Loucy (cell line): ENCODE measurements around the gene GFY.

Experiments used
- H2AFZ ChIP-seq: fragments of 200-600 bp; sonication (generic); 2 replicates; pipeline ENCODE4 v1.6.0; 2016; ENCODE audit warnings: antibody characterized with exemption, mild to moderate bottlenecking, low read length, moderate library complexity
- H3F3A ChIP-seq: fragments of 200-600 bp; 2 replicates; pipeline ENCODE4 v1.6.0; 2016; ENCODE audit warnings: antibody characterized with exemption, low read depth, mild to moderate bottlenecking
- H3K27me3 ChIP-seq: fragments of 200-600 bp; sonication (generic); 2 replicates; pipeline ENCODE4 v1.6.1; 2014; ENCODE audit warnings: low read length, mild to moderate bottlenecking; ENCODE audit not compliant: insufficient read depth, poor library complexity, severe bottlenecking
- H3K36me3 ChIP-seq: fragments of 200-600 bp; sonication (generic); 2 replicates; pipeline ENCODE4 v1.6.1; 2016; ENCODE audit warnings: low read length; ENCODE audit not compliant: insufficient read depth
- H3K4me1 ChIP-seq: fragments of 200-600 bp; sonication (generic); 2 replicates; pipeline ENCODE4 v1.5.1; 2014; ENCODE audit warnings: low read length, mild to moderate bottlenecking; ENCODE audit not compliant: insufficient read depth, poor library complexity, severe bottlenecking
- H3K4me2 ChIP-seq: fragments of 200-600 bp; sonication (generic); 2 replicates; pipeline ENCODE4 v1.6.0; 2014; ENCODE audit warnings: antibody characterized with exemption, low read length, low read depth, mild to moderate bottlenecking; ENCODE audit not compliant: poor library complexity, severe bottlenecking
- H3K4me3 ChIP-seq: fragments of 200-600 bp; sonication (generic); 2 replicates; pipeline ENCODE4 v1.5.1; 2014; ENCODE audit warnings: low read length, mild to moderate bottlenecking, mixed read lengths; ENCODE audit not compliant: poor library complexity, severe bottlenecking
- H3K79me2 ChIP-seq: fragments of 200-600 bp; sonication (generic); 2 replicates; pipeline ENCODE4 v1.6.1; 2014; ENCODE audit warnings: low read length; ENCODE audit not compliant: insufficient read depth
- H3K9ac ChIP-seq: fragments of 200-600 bp; sonication (generic); 2 replicates; pipeline ENCODE4 v1.6.0; 2014; ENCODE audit warnings: mild to moderate bottlenecking, low read depth, low read length, moderate library complexity; ENCODE audit not compliant: poor library complexity, severe bottlenecking
- H3K9me2 ChIP-seq: fragments of 200-600 bp; sonication (generic); replicated peaks from 2 replicates; pipeline ENCODE4 v1.6.1; 2016; ENCODE audit warnings: low read depth, low read length, mixed read lengths
- H3K9me3 ChIP-seq: fragments of 200-600 bp; sonication (generic); 2 replicates; pipeline ENCODE4 v1.6.1; 2014; ENCODE audit warnings: mild to moderate bottlenecking, antibody characterized with exemption, low read length, low read depth; ENCODE audit not compliant: insufficient read depth
- H4K20me1 ChIP-seq: fragments of 200-600 bp; sonication (generic); 2 replicates; pipeline ENCODE4 v1.6.0; 2014; ENCODE audit warnings: antibody characterized with exemption, low read length, mild to moderate bottlenecking; ENCODE audit not compliant: insufficient read depth, poor library complexity, severe bottlenecking
- EZH2phosphoT487 ChIP-seq: fragments of 200-600 bp; IDR thresholded peaks from 2 replicates; pipeline ENCODE4 v1.6.1; 2018; ENCODE audit warnings: antibody characterized with exemption, mild to moderate bottlenecking, moderate library complexity, borderline replicate concordance
- TF ChIP-seq, protein P1 (sequence below): fragments of 200-600 bp; sonication (generic); conservative IDR thresholded peaks from 2 replicates; pipeline ENCODE4 v1.5.1; 2014; ENCODE audit warnings: mild to moderate bottlenecking, antibody characterized with exemption, low read length

Gene GFY

DNA sequence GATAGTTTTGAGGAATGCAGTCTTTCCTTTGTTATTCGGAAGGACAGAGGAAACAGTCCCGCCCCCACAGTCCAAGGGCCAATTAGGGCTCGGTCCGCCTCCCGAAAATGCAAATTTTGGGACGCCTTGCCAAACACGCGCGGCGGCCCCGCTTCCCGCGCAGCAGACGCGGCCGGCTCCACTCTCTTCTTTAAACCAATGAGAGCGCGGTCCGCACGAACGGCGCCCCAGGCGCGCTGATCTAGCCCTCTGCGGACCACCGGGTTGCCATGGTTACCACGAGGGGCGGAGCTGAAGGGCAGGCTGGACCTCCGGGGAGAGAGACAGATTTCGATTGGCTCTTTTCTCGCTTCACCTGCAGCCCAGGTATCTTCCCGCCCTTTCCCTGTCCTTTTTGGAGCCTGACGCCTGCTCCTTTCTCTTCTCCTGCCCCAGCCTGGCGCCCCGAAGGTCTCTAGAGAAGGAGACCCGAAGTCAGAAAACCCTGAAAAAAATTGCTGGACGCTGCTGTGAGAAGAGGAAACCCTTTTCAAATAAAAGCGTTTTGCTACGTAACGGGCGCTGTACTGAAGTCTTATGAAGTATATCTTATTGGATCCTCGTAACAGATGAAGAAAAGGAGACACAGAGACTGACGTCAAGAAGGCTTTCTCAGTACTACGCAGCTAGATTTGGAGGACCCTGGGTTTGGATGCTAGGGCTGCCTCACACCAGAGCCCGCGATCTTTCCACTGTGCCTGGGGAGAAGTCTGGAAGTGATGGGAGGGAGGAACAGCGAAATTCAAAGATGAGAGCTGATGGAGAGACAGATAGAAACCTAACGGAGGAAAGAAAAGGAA lies 3.9 kb upstream of the GFY start:
- no peak for TF ChIP-seq EZH2phosphoT487
- TF ChIP-seq, protein P1, sequence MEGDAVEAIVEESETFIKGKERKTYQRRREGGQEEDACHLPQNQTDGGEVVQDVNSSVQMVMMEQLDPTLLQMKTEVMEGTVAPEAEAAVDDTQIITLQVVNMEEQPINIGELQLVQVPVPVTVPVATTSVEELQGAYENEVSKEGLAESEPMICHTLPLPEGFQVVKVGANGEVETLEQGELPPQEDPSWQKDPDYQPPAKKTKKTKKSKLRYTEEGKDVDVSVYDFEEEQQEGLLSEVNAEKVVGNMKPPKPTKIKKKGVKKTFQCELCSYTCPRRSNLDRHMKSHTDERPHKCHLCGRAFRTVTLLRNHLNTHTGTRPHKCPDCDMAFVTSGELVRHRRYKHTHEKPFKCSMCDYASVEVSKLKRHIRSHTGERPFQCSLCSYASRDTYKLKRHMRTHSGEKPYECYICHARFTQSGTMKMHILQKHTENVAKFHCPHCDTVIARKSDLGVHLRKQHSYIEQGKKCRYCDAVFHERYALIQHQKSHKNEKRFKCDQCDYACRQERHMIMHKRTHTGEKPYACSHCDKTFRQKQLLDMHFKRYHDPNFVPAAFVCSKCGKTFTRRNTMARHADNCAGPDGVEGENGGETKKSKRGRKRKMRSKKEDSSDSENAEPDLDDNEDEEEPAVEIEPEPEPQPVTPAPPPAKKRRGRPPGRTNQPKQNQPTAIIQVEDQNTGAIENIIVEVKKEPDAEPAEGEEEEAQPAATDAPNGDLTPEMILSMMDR, result no peak
- H3K79me2 ChIP-seq, result no peaks in the 10 kb centered on the region
- no peaks in the 10 kb centered on the region for H4K20me1 ChIP-seq
- no peaks in the 10 kb centered on the region for H3K27me3 ChIP-seq
- no peaks in the 10 kb centered on the region for H3K36me3 ChIP-seq
- no peak overlapping the region for H3K9ac ChIP-seq
- H3K4me1 ChIP-seq, result peaks cover 53% of the 10 kb centered on the region
- no peak overlapping the region for H3K4me3 ChIP-seq
- H3F3A ChIP-seq, result no peaks in the 10 kb centered on the region
- no peak overlapping the region for H3K4me2 ChIP-seq
- no peak overlapping the region for H2AFZ ChIP-seq
- no peaks in the 10 kb centered on the region for H3K9me2 ChIP-seq
- H3K9me3 ChIP-seq, result no peaks in the 10 kb centered on the region

DNA sequence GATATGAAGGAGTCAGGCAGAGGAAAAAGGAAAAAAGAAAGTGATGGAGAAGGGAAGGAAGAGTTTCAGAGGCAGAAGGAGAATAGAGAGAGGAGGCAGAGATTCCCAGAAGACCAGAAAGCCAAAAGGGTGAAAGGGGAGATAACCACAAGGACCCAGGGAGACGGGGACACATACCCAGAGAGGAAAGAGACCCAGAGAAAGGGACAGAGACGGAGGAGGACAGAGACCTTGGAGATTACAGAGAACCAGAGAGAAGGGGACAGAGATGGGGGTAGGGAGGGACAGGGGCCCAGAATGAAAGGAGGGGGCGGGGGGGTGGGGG lies 3.3 kb upstream of the GFY start:
- no peaks in the 10 kb centered on the region for H4K20me1 ChIP-seq
- no peak overlapping the region for H2AFZ ChIP-seq
- H3K9me3 ChIP-seq, result no peaks in the 10 kb centered on the region
- no peaks in the 10 kb centered on the region for H3K79me2 ChIP-seq
- no peaks in the 10 kb centered on the region for H3F3A ChIP-seq
- no peaks in the 10 kb centered on the region for H3K36me3 ChIP-seq
- H3K27me3 ChIP-seq, result no peaks in the 10 kb centered on the region
- peaks cover 49% of the 10 kb centered on the region for H3K4me1 ChIP-seq
- H3K4me2 ChIP-seq, result no peak overlapping the region
- H3K4me3 ChIP-seq, result no peak overlapping the region
- H3K9ac ChIP-seq, result no peak overlapping the region
- no peak for TF ChIP-seq EZH2phosphoT487
- TF ChIP-seq, protein P1, result no peak
- no peaks in the 10 kb centered on the region for H3K9me2 ChIP-seq

DNA sequence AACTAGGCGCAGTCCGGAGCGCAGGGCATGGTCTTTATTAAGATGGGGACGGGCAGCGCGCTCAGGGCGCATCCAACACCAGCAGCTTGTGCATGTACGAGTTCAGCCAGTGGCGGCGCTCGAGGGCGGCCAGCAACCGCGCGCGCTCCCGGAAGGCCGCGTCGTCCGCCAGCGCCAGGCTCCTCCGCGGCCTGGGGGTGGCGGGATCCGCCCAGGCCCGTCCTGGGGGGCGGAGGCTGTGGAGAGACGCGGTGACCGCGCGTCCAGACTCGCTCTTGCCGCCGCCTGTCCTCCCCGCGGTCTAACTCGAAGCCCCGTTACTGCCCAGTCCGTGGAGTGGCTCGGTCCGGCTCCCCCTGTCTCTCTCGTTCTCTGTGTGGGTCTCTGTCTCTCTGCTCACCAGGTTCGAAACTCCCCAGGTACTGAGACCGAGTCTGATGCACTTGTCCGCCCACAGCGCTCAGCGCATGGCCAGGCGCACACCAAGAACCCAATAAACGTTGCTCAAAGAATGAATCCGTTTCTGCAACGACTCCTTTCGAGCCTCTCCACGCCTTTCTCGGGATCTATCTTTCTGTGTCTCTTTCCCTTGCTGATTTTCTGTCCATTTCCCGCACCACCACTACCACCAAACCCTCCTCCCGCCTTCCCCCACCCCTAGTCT lies 2.6 kb upstream of the GFY start:
- Histone ChIP-seq H3K4me2 (peak overlapping the region; percentile 68), H3K4me3 (no peak overlapping the region), H4K20me1 (no peaks in the 10 kb centered on the region), H3K9ac (no peak overlapping the region), H2AFZ (no peak overlapping the region), H3K9me3 (no peaks in the 10 kb centered on the region), H3F3A (no peaks in the 10 kb centered on the region), H3K36me3 (no peaks in the 10 kb centered on the region), H3K79me2 (no peaks in the 10 kb centered on the region), H3K27me3 (no peaks in the 10 kb centered on the region), H3K9me2 (no peaks in the 10 kb centered on the region), H3K4me1 (peaks cover 42% of the 10 kb centered on the region)
- TF ChIP-seq, protein P1, result no peak
- no peak for TF ChIP-seq EZH2phosphoT487
